Measurements from ENCODE around the gene PDIA6.
"Not testable (repeated sequence)": the region's sequence is repeated elsewhere in the genome, so short reads cannot be mapped to it uniquely, and the experiment has no call there.

Gene PDIA6

GRCh38 chr2:10832203-10832936 is 19.8 kb upstream of the PDIA6 start:
- peak; percentile 87 for DNase-seq

DNA sequence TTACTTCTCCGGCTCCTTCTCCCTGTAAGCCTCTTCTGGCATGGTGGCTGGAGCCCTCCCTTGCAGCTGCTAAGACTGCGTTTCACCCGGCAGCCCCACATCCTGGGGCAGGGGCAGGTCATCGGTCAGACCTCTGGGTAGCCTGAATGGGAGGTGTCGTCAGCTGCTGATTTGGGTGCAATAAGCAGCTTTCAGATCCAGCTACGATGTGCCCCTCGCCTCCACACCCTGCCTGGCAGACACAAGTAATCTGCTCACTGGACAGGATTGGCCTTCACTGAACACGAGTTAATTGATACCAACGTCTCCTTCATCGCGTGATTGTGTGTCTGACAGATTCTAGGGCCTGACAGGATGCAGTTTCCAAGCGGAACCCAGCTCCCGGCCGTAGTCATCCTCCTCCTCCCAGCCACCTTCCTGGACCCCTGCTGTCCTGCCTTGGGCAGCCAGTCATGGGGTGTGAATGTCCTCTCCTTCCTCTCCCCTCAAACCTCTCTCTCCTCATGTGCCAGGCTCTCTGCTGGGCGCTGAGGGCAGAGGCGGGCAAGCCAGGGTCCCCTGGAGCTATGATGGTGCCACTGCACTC is 18.9 kb upstream of the PDIA6 start:
- no peak for DNase-seq

DNA sequence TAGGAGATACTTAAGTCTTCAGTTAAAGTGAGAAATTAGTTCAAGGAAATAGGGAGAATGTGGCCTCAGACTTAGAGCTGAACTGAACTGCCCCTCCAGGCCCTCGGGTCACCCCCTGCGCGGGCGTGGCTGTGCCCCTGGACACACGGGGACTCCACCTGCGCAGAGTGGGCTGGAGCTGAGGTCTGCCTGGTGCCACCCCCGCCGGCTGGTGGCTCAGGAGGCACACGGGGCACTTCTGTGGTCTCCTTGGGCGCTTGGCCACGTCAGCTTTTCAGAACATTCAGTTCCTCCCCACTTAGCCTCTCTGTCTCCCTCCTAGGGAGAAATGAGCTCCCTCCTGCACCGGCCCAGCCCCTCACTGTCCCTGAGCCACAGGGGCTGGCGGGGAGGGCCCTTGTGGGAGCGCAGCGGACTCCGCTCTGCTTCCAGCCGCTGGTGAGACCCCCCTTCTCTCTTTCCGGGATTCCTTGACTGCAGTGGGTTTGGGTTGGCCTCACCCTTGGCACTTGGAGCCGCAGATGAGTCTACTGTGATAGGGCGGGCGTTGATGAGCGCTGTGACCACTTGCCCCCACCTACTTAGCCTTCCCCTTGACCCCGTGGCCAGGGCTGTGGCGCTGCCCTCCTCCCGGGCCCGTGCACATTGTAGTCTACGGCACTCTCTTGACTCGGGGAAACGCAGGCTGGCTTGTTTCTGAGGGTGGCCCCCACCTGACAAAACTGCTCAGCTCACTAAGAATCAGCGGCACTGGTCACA is 18.2 kb upstream of the PDIA6 start:
- no peak for DNase-seq

- no peak for DNase-seq
Measured at GRCh38 chr2:10830203-10830602, 17.6 kb upstream of the PDIA6 start.

GRCh38 chr2:10829299-10829698 is 16.7 kb upstream of the PDIA6 start:
- no peak for DNase-seq

- no peak for DNase-seq
Measured at GRCh38 chr2:10828346-10828745, 15.8 kb upstream of the PDIA6 start.

DNA sequence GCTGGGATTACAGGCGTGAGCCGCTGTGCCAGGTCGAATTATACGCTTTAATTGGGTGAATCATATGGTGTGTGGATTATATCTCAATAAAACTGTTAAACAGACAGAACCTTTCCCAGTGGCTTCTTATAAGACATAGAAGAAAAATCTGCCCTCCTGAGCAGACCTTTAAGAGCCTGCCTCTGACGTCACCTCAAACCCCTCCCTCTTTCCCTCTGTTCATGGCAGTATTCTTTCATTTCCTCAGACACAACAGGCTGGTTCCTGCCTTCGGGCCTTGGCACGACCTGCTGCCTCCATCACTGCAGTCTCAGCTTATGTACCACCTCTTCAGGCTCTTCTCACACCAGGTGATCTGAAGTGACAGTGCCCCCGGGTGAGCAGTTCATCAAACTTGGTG is 14.0 kb upstream of the PDIA6 start:
- no peak for DNase-seq

DNA sequence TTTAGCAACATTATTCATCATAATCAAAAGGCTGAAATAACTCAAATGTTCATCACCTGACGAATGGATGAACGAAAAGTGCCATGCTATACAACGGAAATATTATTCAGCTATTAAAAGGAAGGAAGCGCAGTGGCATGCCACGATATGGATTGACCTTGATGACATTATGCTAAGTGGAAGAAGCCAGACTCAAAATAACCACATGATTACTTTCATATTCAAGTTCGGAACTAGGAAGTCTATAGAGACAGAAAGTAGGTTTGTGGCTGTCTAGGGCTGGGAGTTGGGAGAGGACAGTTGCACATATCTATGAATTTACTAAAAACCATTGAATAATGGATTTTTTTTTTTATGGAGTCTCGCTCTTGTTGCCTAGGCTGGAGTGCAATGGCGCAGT is 13.4 kb upstream of the PDIA6 start:
- DNase-seq: no peak

GRCh38 chr2:10824191-10824590 is 11.6 kb upstream of the PDIA6 start:
- no peak for DNase-seq

DNA sequence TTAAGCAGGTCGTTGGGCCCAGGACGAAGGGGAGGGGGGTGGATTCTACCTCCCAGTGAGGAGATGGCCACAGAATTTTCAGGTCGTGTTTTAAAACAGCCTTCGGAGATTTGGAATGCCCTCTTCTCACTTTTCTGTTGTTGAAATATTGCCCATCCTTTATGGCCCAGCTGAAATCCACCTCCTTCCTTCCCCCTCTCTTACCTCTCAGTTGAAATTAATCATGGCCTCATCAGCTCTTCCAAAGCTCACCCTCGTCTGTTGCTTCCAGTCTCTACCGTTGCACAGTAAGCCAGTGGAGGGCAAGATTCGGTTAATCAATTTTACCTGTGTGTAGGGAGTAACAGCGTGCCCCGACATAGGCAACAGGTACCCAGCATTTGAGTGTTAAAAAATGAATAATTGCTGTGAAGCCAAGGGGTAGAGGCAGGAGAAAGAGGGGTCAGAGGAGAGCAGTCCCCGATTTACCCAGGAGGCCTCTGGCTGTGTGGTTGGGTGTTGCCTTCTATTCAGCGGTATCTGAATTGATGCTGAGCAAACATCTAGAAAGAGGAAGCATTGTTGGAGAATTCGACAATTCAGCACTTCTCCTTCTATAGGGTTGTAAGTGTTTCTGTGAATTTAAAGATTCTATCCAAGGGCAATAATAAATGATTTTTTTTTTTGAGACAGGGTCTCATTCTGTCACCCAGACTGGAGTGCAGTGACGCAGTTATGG is 8.6 kb upstream of the PDIA6 start:
- no peak for DNase-seq

- no peak for DNase-seq
Measured at GRCh38 chr2:10820562-10820961, 8.0 kb upstream of the PDIA6 start.

DNA sequence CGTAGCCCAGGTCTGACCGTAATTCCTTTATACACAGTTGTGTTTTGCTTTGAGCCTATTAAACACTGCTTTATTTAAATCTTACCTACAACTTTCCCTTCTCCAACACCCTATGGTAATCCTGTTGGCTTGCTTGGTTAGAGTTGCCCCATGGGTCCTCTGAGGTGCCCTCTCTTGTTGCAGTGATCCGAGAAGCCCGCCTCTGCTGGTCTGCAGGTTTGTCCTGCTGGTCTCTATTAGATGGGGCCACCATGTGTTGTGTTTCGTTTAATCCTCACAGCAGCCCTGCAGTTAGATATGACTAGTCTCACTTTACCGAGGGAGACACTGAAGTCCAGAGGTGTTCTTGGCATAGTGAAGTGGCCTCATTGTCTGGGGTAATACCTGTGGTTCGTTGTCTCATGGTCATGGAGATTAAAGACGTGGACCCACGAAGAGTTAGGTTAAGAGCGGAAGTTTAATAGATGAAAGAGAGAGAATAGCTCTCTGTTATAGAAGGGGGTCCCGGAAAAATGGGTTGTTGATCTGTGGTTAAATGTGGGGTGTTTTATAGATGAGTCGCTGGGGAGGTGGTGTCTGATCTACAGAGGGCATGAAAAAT is 7.2 kb upstream of the PDIA6 start:
- no peak for DNase-seq

DNA sequence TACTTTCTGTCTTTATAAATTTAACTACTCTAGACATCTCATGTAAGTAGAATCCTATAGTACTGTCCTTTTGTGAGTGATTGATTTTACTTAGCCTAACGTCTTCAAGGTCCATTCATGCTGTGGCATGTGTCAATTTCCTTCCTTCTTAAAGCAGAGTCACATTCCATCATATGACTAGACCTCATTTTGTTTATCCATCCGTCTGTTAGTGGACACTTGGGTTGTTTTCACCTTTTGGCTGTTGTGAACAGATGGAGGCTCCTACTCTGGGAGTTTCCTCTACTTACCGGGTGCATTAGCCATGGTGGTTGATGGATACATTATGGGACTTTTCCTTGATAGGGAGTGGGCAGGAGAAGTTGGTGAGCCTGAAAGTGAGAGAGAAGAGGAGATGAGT is 6.4 kb upstream of the PDIA6 start:
- DNase-seq: no peak

GRCh38 chr2:10818305-10818704 is 5.7 kb upstream of the PDIA6 start:
- DNase-seq: not testable (repeated sequence)

DNA sequence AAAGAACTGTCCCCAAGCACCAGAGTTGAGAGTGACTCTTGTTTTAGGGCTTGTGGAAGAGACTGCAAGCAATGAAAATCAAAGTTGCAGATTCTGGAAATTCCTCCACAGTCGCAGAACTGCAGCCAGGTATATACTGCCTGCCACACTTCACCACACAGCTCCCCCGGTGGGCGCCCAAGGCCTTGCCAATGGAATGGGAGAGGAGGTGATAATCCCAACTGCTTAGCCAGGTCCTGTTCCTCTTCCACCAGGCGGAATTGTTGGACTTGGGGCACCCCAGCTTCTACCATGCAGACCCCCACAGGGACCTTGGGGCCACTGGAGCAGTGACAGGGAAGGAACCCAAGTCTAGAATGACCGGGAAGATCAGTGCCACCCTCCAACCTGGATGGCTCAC is 4.8 kb upstream of the PDIA6 start:
- no peak for DNase-seq

DNA sequence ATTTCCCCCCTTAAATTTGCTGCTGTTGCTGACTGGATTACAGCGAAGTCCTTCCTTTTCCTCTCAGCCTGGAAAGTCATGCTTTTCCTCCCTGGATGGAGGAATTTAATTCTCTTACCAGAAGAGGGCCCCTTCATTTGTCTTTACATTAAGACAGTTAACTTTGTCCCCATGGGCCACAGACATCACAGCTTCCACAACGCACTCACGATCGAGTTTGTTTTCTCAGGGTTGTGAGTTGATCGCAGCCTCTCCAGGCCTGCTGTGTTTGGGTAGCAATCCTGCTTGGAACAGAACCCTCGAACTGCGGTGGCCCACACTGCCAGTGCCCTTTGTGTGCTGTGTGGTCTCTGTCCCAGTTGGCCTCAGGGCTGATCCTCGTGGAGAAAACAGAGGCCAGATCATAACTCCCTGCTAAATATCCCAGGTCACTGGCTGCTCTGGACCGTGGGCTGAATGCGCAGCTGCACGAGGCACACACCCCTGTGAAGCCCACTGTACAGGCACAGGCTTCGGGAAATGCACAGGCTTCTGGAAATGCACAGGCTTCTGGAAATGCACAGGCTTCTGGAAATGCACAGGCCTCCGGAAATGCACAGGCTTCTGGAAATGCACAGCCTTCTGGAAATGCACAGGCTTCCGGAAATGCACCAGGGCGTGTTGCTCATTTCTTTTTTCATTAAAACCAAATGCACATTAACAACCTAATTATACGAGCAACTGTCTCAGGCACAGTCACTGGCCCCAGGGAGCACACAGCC is 2.2 kb upstream of the PDIA6 start:
- no peak for DNase-seq

DNA sequence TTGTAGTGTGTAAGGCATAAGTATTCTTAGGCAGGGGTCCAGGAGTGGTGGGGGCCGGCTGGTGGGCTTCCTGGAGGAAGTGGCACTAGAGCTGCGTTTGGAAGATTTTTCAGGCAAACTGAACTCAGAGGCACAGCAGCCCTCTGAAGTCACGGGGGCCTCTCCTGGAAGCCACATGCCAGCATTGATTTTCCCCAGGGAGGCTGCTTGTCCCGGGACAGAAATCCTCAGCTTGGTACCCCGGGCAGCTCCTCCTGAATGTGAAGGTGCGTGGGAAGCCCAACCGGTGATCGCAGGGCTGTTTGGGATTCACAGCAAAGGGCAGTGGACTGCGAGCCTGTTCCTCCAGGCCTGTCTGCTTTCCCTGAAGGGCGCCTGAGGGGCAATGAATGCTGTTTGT is 1.6 kb upstream of the PDIA6 start:
- no peak for DNase-seq

DNA sequence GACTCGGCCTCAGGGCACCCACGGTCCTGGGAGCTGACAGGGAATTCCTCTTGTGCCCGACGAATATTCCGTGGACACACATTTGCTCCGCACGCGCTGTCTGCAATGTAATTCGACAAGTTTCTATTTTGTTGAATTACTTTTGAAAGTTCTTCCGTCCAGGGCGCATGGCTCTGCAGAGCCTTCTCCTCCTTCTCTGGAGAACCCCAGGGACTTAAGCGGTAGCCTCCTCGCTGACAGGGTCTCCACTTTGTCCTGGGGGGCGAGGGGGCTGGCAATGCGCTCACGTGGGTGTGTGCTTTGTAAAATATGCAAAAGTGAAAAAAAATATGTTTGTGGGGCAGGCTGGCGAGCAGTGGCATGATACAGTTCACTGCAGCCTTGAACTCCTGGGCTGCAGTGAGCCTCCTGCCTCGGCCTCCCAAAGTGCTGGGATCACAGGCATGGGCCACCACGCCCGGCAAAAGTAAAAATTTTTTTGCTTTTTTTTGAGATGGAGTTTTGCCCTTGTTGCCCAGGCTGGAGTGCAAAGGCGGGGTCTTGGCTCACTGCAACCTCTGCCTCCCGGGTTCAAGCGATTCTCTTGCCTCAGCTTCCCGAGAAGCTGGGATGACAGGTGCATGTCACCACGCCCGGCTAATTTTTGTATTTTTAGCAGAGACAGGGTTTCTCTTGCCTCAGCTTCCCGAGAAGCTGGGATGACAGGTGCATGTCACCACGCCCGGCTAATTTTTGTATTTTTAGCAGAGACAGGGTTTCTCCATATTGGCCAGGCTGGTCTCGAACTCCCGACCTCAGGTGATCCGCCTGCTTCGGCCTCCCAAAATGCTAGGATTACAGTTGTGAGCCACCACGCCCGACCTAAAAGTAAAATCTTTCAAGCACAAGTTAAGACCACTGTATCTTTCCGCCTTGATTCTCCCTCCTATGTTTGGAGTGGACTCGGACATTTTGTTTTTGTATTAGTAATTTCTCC is 866 bp upstream of the PDIA6 start:
- DNase-seq: not testable (repeated sequence)

GRCh38 chr2:10811517-10811916 is 1.1 kb downstream of the PDIA6 start:
- DNase-seq: no peak

DNA sequence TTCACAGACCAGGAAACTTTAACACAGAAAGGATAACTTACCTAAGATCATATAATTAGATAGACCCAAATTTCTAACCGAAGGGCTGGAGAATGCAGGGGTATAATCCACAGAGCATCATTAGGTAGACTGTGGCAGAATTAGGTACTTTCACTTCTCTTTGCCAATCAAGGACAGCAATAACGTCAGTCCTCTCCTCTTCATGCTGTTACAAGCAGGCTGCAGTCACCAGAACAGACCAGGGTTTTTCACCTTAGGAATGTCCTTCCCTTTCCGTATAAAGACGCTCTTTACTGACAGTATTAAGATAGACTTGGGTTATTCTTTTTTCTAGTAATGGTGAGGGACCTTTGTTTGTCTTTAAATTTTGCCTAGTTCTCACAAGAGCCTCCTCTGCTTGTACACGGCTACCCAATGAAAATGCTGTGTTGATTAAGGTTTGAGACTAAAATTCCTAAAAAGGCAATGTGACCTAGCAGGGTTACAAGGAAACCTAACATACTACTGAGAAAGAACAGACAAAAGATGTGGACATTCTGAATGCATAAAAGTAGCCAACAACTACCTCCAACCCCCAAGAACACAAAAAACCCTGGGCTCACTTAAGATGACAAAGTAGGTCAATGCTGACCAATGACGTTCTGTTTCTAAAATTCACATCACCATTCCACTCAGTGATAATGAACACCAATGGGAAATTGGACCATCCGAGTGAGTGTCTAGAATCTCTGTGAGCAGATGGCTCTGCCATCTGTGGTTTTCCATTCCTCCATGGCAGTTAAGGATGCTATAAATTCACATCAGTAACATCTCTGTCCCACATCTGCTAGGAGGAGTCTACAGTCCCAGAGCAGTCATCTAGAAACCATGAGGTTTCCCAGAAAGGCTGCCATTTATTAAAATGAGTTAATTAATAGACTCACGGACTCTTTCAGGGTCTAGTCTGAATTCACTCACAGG is 2.1 kb downstream of the PDIA6 start:
- DNase-seq: peak; percentile 39

All from activated CD4-positive, alpha-beta T cell treated with anti-CD3 and anti-CD28 coated beads, Interleukin-2, Interleukin-6, amounts not matched to agents 100 ng/mL and 50 ng/mL, durations not matched to agents 16 hours and 8 hours (primary cell).